ENCODE results near the gene WNT5A.

The WNT5A gene

DNA sequence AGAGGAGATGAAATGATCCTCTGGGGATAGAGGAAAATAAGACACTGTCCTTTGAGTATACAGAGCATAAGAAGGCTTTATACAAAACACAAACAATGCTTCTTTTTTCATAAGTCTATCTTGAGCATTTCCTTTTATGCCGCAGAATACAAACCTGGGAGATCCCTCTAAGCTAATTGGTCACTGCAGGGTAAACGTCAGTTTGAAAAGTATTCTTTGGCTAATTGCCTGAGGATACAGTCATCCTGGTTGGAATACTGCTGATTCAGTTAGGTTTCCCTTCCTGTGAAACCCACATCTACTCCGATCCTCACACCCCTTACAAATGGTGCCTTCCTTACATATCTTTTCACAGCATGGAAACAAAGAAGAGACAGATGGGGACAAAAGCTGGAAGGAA is 10.6 kb downstream of the WNT5A start:
- peaks cover 21% of the 10 kb centered on the region for H3K36me3 ChIP-seq (ENCODE audit: insufficient read depth, low read length)
- no peak overlapping the region for H3K27ac ChIP-seq (ENCODE audit: low read depth, low read length, poor library complexity, severe bottlenecking)
- no peaks in the 10 kb centered on the region for H3K27me3 ChIP-seq (ENCODE audit: insufficient read depth, low read length)
- no peaks in the 10 kb centered on the region for H3K4me1 ChIP-seq (ENCODE audit: insufficient read depth, low read length, severe bottlenecking)
- TF ChIP-seq EZH2 (IDR thresholded peaks at IDR 0.05; ENCODE audit: borderline replicate concordance, low read length), result no peak
- TF ChIP-seq, protein P1, sequence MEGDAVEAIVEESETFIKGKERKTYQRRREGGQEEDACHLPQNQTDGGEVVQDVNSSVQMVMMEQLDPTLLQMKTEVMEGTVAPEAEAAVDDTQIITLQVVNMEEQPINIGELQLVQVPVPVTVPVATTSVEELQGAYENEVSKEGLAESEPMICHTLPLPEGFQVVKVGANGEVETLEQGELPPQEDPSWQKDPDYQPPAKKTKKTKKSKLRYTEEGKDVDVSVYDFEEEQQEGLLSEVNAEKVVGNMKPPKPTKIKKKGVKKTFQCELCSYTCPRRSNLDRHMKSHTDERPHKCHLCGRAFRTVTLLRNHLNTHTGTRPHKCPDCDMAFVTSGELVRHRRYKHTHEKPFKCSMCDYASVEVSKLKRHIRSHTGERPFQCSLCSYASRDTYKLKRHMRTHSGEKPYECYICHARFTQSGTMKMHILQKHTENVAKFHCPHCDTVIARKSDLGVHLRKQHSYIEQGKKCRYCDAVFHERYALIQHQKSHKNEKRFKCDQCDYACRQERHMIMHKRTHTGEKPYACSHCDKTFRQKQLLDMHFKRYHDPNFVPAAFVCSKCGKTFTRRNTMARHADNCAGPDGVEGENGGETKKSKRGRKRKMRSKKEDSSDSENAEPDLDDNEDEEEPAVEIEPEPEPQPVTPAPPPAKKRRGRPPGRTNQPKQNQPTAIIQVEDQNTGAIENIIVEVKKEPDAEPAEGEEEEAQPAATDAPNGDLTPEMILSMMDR (IDR thresholded peaks at IDR 0.05; ENCODE audit: low read length), result no peak
- H3K79me2 ChIP-seq (ENCODE audit: insufficient read depth, low read length), result no peaks in the 10 kb centered on the region
- H3K9me3 ChIP-seq (ENCODE audit: low read length), result no peaks in the 10 kb centered on the region
- no peak overlapping the region for H2AFZ ChIP-seq (ENCODE audit: low read length)
- no peak overlapping the region for H3K4me2 ChIP-seq (ENCODE audit: low read length)
- H4K20me1 ChIP-seq (ENCODE audit: insufficient read depth, low read length), result no peaks in the 10 kb centered on the region
- H3F3A ChIP-seq (ENCODE audit: insufficient read depth, low read length), result no peaks in the 10 kb centered on the region
- no peaks in the 10 kb centered on the region for H3K9me2 ChIP-seq (ENCODE audit: low read depth, low read length)
- H3K9ac ChIP-seq (ENCODE audit: low read length), result no peak overlapping the region
- no peak overlapping the region for H3K4me3 ChIP-seq (ENCODE audit: low read depth, low read length, poor library complexity, severe bottlenecking)

DNA sequence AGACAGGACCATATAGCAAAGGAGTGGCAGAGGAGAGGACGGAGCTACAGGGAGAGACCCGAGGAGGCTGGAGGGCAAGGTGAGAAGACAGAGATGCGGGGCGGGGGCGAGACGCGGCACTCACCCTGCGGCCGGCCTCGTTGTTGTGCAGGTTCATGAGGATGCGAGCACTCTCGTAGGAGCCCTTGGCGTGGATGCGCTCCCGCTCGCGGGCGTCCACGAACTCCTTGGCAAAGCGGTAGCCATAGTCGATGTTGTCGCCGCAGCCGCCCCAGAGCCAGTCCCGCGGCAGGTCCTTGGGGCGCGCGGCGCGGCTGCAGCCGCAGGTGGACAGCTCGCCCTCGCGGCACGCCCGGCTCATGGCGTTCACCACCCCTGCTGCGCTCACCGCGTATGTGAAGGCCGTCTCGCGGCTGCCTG is 12.9 kb downstream of the WNT5A start:
- H4K20me1 ChIP-seq (ENCODE audit: insufficient read depth, low read length), result no peaks in the 10 kb centered on the region
- H3K4me2 ChIP-seq (ENCODE audit: low read length), result no peak overlapping the region
- no peaks in the 10 kb centered on the region for H3K9me3 ChIP-seq (ENCODE audit: low read length)
- H3K9me2 ChIP-seq (ENCODE audit: low read depth, low read length), result no peaks in the 10 kb centered on the region
- TF ChIP-seq, protein P1 (IDR thresholded peaks at IDR 0.05; ENCODE audit: low read length), result no peak
- no peak for TF ChIP-seq EZH2 (IDR thresholded peaks at IDR 0.05; ENCODE audit: borderline replicate concordance, low read length)
- no peak overlapping the region for H2AFZ ChIP-seq (ENCODE audit: low read length)
- H3K27me3 ChIP-seq (ENCODE audit: insufficient read depth, low read length), result no peaks in the 10 kb centered on the region
- no peak overlapping the region for H3K9ac ChIP-seq (ENCODE audit: low read length)
- no peak overlapping the region for H3K27ac ChIP-seq (ENCODE audit: low read depth, low read length, poor library complexity, severe bottlenecking)
- no peaks in the 10 kb centered on the region for H3F3A ChIP-seq (ENCODE audit: insufficient read depth, low read length)
- H3K4me1 ChIP-seq (ENCODE audit: insufficient read depth, low read length, severe bottlenecking), result no peaks in the 10 kb centered on the region
- peaks cover 26% of the 10 kb centered on the region for H3K36me3 ChIP-seq (ENCODE audit: insufficient read depth, low read length)
- no peak overlapping the region for H3K4me3 ChIP-seq (ENCODE audit: low read depth, low read length, poor library complexity, severe bottlenecking)
- H3K79me2 ChIP-seq (ENCODE audit: insufficient read depth, low read length), result no peaks in the 10 kb centered on the region

DNA sequence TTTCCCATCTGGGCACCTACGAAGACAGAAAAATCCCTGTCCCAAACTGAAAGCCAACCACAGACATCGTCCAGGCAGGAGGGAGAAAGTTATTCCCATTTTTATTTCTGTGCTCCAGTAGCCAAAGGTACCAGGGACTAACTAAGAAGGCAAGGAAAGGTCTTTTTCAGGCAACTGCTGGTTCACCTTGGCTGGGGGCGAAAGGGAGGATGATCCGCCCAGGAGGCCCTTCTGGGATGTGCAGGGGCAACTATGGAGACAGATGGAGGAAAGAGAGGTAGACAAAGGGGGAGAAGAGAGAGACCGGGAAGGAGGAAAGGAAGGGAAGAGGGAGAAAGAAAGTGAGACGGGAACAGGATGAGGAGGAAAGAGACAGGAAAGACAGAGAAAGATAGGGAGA is 13.3 kb downstream of the WNT5A start:
- Histone ChIP-seq H3K4me2 (ENCODE audit: low read length) (no peak overlapping the region), H3K27ac (ENCODE audit: low read depth, low read length, poor library complexity, severe bottlenecking) (no peak overlapping the region), H3K27me3 (ENCODE audit: insufficient read depth, low read length) (no peaks in the 10 kb centered on the region), H3F3A (ENCODE audit: insufficient read depth, low read length) (no peaks in the 10 kb centered on the region), H4K20me1 (ENCODE audit: insufficient read depth, low read length) (no peaks in the 10 kb centered on the region), H3K79me2 (ENCODE audit: insufficient read depth, low read length) (no peaks in the 10 kb centered on the region), H2AFZ (ENCODE audit: low read length) (no peak overlapping the region), H3K9ac (ENCODE audit: low read length) (no peak overlapping the region), H3K4me3 (ENCODE audit: low read depth, low read length, poor library complexity, severe bottlenecking) (no peak overlapping the region), H3K4me1 (ENCODE audit: insufficient read depth, low read length, severe bottlenecking) (no peaks in the 10 kb centered on the region), H3K9me2 (ENCODE audit: low read depth, low read length) (no peaks in the 10 kb centered on the region), H3K36me3 (ENCODE audit: insufficient read depth, low read length) (peaks cover 26% of the 10 kb centered on the region), H3K9me3 (ENCODE audit: low read length) (no peaks in the 10 kb centered on the region)
- TF ChIP-seq, protein P1 (IDR thresholded peaks at IDR 0.05; ENCODE audit: low read length), result no peak
- TF ChIP-seq EZH2 (IDR thresholded peaks at IDR 0.05; ENCODE audit: borderline replicate concordance, low read length), result no peak

Data from OCI-LY1 (cell line).